AG09309 (cell line): ENCODE results near the gene SLC35A1.

Experiments
- DNase-seq: peaks from one replicate; pipeline ENCODE4 v3.0.0-alpha.2; 2010; ENCODE audit warnings: low read depth
- H3K4me3 ChIP-seq: 2 replicates; pipeline ENCODE4 v1.5.1; 2011; ENCODE audit warnings: mild to moderate bottlenecking, low read depth, low read length, moderate library complexity; ENCODE audit not compliant: control insufficient read depth
- TF ChIP-seq, protein P1 (sequence below): IDR thresholded peaks from 2 replicates; pipeline ENCODE4 v1.5.1; 2011; ENCODE audit warnings: mild to moderate bottlenecking, low read depth, low read length, inconsistent platforms; ENCODE audit not compliant: insufficient read depth, control insufficient read depth; ENCODE audit errors: missing control alignments

The SLC35A1 gene

DNA sequence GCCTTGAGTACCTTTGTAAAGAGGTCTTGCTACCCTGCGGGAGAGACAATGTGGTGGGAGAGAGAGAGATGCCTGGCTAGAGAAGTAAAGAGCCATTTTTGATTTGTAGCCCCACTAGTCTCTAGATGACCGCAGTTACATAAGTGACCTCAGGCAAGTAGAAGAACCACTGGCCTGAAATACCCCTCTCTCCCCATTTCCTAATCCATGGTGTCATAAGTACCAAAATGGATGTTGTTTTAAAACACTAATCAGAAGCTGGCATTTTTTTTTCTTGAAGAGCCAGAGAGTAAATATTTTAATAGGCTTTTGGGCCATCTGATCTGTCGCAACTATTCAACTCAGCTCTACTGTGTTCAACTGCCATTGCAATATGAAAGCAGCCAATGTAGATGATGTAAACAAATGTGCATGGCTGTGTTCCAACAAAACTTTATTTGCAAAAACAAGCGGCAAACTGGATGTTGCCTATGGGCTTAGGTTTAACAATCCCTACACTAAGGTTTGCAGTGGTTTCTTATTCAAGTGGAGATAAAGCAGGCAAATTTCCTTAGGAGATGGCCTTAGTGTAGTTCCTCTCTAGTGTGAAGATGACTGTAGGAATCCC lies 80.5 kb downstream of the SLC35A1 start:
- no peak for DNase-seq
- TF ChIP-seq, protein P1, sequence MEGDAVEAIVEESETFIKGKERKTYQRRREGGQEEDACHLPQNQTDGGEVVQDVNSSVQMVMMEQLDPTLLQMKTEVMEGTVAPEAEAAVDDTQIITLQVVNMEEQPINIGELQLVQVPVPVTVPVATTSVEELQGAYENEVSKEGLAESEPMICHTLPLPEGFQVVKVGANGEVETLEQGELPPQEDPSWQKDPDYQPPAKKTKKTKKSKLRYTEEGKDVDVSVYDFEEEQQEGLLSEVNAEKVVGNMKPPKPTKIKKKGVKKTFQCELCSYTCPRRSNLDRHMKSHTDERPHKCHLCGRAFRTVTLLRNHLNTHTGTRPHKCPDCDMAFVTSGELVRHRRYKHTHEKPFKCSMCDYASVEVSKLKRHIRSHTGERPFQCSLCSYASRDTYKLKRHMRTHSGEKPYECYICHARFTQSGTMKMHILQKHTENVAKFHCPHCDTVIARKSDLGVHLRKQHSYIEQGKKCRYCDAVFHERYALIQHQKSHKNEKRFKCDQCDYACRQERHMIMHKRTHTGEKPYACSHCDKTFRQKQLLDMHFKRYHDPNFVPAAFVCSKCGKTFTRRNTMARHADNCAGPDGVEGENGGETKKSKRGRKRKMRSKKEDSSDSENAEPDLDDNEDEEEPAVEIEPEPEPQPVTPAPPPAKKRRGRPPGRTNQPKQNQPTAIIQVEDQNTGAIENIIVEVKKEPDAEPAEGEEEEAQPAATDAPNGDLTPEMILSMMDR = no peak
- no peak overlapping the region for H3K4me3 ChIP-seq

DNA sequence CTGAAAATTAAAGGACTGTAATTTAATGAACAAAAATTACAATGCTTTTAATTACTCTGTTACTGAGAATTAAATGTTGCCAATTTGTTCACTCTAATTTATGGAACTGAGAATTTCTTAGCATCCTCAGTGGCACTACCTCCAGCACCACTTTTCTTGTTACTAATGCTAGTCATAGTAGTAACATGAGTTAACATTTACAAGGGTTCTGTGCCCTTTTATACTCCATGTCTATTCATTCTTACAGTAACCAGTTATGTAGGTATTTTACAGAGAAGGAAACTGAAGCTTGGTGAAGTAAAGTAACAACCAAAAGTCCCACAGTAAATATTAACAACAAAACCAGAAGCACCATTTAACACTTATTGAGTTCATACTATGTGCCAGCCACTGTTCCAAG lies 82.7 kb downstream of the SLC35A1 start:
- TF ChIP-seq, protein P1 = no peak
- H3K4me3 ChIP-seq = no peak overlapping the region
- DNase-seq = no peak

DNA sequence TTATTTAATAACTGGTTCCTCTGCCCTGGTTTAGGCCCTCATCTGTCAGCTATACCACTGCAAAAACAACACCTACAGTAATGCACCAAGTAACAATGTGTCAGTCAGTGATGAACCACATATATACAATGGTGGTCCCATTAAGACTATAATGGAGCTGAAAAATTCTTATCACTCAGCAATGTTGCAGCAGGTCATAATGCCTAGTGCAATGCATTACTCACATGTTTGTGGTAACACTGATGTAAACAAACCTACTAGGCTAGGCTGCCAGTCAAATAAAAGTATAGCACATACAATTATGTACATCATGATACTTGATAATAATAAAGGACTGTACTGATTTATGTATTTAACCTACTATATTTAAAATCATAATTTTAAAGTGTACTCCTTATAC lies 85.7 kb downstream of the SLC35A1 start:
- H3K4me3 ChIP-seq = no peak overlapping the region
- DNase-seq = no peak
- TF ChIP-seq, protein P1 = no peak

DNA sequence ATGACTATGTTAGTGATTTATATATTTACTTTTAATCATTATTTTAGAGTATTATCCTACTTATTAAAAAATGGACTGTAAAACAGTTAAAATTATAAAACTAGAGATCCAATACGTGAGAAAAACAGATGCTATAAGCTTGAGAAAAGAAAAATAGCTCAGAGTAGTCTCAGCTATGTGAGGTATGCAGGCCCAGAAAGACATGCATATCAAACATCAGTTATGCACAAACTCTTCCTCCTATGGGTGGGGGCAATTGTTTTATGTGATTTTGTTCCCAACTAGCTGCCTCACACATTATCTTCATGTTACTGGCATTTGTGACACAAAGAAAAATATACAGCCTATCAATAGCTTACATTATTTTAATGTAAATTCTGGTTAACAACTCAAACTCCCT lies 88.2 kb downstream of the SLC35A1 start:
- no peak overlapping the region for H3K4me3 ChIP-seq
- TF ChIP-seq, protein P1 = no peak
- DNase-seq = no peak
